Embryonic facial prominence (tissue), 1 donor: Measurements from ENCODE around the gene BRPF1.

Experiments
- DNase-seq: peaks from one replicate; pipeline ENCODE4 v3.0.0-alpha.2; 2016; ENCODE audit errors: extremely low spot score

BRPF1 gene

DNA sequence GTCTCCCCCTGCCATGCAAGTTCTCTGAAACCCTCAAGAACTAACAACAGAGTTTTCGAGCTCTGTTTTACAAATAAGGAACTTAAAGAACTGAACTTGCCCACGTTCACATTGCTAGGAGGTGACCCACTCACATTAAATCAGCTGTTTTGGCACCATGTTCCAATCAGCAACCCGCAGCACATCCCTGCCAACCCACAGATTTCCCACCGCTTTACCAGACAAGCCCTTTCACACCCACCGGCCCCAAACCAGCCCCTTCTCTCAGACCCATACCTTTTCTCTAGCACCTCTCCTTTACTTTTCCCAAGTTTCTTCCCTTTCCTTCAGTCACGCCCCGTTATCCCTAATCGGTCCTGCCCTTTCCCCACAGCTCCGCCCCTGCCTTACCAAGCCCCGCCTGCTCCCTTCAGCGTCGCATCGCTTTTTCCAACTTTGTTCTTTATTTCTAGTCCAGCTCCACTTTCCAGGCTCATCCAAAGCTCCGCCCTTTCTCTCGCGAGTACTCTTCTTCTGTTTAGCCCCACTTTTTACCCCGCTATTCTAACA is 804 bp upstream of the BRPF1 start:
- peak; percentile 1 for DNase-seq

DNA sequence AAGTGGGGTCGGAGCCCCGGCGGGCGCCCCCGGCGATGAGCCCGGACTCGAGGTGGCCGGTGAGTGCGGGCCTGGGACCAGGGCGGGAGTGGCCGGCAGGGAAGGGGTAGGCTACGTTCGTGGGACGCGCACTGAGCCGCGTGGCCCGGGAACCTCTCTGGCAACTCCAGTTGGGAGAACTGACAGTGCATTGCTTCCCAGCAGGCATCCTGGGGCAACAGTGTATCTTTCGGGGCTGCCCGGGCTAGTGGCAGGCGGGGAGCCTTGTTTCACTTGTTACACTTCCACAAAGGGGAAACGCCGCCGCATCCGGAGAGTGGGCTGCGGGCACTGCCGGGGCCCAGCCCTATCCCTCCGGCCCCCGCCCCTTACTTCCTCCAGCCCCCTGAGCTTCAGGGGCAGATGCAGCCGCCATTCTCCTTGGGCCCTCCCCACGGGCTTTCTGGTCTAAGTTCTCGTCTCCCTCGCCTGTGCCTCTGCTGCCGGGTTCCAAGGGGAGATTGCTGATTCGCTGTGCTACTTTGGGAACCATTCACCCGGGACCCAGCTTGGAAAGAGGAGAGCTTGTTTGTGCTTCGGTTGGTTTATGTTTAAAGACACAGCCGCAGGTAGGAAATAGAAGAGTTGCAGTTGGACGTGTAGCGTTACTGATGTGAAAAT is 675 bp downstream of the BRPF1 start:
- DNase-seq: peak; percentile 3

DNA sequence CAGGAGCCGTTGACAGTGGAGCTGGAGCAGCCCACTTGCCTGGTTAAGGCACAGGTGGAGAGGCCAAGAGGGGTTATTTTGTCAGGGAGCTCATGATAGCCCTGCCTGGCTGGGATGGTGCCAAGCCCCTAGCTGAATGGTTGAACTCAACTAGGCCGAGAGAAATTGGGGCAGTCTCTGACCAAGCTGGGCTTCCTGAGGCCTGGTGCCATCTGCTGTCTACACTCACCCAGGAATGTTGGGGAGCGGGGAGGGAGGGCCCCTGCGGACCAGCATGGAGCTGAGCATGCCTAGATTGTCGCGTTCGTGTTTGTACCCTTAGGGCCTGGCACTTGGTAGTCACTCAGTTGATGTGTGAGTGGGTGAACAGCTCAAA is 1.2 kb downstream of the BRPF1 start:
- DNase-seq: peak; percentile 3

DNA sequence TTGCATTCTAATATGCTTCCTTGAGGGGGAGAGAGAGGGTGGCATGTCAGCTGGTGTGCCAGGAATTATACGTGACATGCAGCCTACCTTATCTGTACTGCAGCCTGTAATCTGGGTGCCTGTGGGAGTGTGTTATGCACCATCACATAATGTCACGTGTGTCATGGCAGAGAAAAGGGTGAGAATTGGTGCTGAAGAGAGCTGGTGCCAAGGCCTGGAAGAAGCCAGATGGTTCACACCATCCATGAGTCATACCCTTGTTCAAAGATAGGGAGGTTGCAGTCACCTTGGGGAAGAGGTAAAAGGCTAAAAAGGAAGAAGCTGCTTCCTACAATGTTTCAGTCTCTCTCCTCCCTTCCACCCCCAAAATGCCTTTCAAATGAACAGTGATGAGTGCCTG is 5.3 kb downstream of the BRPF1 start:
- no peak for DNase-seq

DNA sequence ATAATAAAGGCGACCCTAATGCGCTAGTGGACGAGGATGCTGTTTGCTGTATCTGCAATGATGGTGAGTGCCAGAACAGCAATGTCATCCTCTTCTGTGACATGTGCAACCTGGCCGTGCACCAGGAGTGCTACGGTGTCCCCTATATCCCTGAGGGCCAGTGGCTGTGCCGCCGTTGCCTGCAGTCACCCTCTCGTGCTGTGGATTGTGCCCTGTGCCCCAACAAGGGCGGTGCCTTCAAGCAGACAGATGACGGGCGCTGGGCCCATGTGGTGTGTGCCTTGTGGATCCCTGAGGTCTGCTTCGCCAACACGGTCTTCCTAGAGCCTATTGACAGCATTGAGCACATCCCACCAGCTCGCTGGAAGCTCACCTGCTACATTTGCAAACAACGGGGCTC is 7.6 kb downstream of the BRPF1 start:
- no peak for DNase-seq

DNA sequence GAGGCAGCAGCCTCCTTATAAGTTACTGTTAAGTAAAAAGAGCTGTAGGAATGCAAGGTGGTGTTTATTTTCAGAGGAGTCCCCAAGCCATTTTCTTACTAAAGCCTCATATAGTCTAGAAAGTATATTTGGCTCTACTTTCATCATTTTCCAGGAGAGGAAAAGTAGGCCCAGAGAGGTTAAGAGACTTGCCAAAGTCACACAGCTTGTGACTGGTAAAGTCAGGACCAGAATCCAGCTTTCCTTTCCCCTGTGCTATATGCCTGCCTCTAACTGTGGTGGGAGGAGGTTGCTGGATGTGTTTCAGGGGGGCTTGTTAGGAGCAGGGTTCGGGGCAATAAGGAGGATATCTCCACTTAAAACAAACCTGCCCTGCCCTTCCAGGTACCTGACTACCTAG is 11.0 kb downstream of the BRPF1 start:
- no peak for DNase-seq

DNA sequence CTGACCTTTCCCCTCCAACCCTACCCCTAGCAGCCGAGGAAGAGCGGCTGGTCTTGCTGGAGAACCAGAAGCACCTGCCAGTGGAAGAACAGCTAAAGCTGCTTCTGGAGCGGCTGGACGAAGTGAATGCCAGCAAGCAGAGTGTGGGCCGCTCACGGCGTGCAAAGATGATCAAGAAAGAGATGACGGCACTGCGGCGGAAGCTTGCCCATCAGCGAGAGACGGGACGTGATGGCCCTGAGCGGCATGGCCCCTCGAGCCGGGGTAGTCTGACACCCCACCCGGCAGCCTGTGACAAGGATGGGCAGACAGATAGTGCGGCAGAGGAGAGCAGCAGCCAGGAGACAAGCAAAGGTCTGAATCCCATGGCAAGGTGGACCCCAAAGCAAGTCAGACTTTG is 12.0 kb downstream of the BRPF1 start:
- DNase-seq: no peak

DNA sequence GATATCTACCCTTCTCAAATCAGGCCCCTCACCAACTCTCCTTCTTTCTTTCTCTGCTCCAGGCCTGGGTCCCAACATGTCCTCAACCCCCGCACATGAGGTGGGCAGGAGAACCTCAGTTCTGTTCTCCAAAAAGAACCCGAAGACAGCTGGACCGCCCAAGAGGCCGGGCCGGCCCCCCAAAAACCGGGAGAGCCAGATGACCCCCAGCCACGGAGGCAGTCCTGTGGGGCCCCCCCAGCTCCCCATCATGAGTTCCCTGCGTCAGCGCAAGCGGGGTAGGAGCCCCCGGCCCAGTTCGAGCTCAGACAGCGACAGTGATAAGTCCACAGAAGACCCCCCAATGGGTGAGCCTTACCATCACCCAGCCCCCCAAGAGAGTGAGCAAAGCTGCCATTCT is 12.6 kb downstream of the BRPF1 start:
- DNase-seq: no peak

DNA sequence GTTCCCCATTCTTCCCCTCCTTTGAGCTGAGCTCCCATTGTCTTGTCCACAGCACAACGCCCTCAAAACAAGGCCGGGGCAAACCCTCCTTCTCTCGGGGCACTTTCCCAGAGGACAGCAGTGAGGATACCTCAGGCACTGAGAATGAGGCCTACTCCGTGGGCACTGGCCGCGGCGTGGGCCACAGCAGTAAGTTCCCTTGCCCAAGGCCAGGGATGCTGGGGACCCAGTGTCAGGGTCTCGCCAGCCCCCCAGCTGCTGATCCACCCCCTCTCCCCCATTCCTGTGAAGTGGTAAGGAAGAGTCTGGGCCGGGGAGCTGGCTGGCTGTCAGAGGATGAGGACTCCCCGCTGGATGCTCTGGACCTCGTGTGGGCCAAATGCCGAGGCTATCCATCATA is 14.0 kb downstream of the BRPF1 start:
- DNase-seq: no peak

DNA sequence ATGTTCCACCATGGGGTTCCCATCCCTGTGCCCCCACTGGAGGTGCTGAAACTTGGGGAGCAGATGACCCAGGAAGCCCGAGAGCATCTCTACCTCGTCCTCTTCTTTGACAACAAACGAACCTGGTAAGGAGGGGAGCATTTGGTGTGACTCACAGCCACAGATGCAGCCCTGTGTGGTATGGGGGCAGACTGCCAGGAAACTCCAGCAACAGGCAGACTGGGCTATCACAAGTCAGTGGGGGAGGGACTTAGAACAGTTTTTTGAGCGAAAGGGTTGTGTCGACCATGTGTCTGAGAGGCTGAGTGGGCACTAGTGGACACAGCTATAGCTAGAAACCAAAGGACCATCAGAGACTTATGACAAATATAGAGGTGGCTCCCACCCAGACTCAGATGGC is 14.8 kb downstream of the BRPF1 start:
- no peak for DNase-seq

DNA sequence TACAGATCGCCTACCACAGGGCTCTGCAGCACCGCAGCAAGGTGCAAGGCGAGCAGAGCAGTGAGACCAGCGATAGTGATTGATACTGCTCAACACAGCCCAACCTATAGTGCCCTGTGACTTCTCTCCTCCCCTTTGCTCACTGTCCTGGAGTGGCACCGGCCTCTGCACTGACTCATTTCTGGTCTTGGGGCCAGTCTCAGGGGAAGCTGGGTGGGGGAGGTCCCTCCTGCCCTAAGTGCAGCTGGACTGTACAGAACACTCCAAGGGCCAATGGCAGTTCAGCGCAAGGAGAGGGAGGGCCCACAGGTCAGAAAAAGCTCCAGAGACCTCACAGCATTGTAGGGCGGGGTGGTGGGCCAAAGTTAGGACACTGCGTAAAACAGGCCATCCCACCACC is 15.7 kb downstream of the BRPF1 start:
- DNase-seq: no peak

DNA sequence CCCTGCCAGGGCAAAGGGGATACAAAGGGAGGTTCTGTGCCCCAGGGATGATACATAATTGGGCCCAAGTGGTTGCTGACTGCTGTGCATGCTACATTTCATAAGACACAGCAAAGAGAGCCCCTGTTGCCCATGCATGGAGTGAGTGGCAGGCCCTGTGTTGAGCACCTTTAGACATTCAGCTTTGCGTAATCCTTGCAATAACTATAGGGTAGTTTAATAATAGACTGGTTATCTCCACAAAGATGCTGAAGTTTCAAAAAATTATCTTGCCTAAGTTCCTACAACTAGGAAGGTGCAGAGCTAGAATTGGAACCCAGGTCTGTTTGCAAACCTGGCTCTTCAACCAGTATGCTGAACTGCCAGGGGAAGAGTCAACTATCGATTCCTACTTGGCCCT is 16.5 kb downstream of the BRPF1 start:
- DNase-seq: no peak

DNA sequence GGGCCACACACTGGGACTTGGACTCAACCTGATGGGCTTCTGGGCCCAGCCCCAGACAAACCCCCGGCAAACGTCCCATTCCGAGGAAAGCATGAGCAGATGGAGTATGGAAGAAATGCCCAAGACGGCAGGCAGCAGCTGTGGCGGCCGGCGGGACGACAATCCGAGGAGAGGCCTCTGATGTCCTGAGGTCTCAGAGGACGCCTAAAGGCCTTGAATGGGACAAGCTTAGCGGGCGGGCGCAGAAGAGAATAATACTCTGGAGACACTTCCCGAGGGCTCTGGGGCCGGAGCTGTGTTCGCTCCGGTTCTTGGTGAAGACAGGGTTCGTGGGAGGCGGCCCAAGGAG is 17.7 kb downstream of the BRPF1 start:
- DNase-seq: no peak

DNA sequence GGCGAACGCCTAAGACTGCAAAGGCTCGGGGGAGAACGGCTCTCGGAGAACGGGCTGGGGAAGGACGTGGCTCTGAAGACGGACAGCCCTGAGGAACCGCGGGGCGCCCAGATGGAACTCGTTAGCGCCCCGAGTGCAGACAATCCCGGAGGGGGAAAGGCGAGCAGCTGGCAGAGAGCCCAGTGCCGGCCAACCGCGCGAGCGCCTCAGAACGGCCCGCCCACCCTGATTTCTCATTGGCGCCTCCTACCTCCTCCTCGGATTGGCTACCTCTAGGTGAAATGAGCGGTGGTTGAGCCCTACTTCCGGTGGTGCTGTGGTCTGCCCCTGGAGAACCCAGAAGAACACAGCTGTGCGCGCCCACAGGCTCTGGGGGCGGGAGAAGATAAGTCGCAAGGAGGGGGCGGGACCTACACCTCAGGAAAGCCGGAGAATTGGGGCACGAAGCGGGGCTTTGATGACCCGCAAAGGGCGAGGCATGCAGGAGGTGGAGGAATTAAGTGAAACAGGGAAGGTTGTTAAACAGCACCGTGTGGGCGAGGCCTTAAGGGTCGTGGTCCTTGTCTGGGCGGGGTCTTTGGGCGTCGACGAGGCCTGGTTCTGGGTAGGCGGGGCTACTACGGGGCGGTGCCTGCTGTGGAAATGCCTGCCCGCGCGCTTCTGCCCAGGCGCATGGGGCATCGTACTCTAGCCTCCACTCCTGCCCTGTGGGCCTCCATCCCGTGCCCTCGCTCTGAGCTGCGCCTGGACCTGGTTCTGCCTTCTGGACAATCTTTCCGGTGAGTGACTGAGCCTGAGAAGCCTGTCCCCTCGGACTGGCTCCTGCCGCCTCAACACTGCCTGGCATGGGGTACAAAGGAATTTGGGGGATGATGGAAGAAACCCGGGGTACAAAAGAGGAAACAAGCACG is 18.4 kb downstream of the BRPF1 start, which contains the start of gene OGG1:
TSS of gene OGG1 (plus strand) at position 308 of the 911 bp plus-strand sequence. CDS start at position 643, 335 bp downstream.
- peak; percentile 90 for DNase-seq

DNA sequence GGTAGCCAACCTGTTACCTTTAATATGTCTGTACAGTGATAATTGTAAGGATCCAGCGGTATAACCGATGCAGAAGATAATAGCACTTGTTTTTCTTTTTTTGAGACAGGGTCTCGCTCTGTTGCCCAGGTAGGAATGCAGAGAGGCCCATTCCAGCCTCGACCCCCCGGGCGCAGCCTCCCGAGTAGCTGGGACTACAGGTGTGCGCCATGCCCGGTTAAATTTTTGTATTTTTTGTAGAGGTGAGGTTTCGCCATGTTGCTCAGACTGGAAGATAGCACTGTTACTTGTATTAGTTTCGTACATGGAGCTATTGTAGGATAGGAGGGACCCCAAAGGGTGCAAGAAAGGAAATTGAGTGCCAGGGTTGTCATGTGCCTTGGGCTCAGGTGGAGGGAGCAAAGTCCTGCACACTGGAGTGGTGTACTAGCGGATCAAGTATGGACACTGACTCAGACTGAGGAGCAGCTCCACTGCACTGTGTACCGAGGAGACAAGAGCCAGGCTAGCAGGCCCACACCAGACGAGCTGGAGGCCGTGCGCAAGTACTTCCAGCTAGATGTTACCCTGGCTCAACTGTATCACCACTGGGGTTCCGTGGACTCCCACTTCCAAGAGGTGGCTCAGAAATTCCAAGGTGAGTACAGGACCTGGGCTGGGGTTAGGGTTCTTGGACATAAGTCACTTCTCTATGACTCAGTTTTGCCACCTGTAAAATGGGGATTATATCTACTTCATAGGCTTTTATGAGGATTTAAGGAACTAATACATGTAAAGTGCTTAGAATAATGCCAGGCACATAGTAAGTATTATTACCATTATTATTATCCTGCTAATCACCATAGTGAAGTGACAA is 19.2 kb downstream of the BRPF1 start:
- peak; percentile 5 for DNase-seq

DNA sequence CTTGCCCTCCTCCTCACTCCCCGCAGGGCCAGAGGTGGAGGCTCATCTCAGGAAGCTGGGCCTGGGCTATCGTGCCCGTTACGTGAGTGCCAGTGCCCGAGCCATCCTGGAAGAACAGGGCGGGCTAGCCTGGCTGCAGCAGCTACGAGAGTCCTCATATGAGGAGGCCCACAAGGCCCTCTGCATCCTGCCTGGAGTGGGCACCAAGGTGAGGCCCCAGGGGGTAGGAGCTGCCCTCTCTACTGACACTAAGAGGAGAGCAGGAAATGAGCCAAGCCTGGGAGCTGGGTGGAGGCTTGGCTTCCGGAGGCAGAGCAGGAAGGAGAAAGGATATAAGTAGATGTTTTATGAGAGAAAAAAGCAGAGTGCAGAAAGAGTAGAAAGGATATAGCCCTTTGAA is 23.1 kb downstream of the BRPF1 start:
- DNase-seq: peak; percentile 1

DNA sequence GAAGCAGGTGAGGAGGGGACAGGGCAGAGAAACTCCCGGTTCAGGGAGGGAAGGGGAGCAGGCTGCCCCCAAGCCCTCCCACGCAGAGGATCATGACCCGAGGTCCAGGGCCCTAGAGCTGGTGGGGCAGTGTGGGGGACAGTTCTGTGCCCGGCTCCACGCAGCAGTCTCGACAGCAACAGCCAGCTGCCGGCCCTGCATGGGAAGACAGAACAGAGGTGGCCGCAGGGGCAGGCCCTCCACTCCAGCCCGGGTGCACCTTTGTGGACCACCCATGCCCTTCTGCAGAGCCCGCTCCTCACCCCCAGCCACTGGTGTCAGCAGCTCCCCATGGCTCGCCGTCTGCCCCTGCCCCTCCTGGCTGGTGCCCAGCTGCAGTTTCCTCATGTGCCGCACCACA is 25.9 kb downstream of the BRPF1 start:
- DNase-seq: no peak

DNA sequence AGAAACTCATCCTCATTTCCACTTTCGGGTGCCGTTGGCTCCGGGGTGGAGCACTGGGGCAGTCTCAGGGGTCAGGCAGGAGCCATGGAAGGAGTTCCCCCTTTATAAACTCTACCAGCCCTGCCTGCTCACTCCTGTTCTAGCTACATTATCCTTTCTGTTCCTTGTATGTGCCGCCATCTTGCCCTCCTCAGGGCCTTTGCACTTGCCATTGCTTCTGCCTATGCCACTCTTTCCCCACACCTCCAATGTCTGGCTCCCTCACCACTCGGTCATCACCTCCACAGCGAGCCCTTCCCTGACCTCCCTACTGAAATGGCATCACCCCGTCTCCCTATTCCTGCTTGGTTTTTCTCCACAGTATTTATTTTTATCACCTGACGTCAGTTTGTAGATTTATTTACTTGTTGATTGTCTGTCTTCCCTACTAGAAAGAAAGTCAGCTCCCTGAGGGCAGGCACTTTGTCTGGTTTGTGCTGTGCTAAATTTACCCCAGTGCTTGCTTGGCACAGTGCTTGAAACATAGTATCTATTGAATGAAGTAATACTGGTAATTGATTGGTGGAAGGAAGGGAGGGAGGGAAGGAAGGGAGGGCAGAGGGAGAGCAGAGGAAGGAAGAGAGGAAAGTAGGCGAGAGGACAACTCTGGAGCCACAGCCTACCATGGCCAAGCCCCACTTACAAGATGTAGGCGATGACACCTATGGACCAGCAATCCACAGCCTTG is 29.4 kb downstream of the BRPF1 start:
- peak; percentile 2 for DNase-seq

DNA sequence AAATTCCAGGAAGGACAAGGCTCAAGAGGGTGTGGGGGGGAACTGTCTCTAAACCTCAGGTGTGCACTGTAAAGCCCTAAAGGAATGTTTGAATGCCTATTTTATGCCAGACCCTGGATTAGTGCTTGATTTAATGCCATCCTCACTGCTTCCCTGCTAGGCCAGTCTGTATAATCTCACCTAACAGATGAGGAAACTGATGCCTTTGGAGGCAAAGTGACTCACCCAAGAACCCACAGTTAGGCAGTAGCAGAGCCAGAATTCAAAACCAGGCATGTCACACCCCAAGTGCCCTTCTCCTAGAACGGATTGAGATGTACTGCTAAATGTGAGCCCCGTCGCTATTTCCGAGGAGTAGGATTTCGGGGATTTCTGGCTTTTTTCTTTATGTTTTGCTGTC is 30.4 kb downstream of the BRPF1 start:
- DNase-seq: peak; percentile 4

DNA sequence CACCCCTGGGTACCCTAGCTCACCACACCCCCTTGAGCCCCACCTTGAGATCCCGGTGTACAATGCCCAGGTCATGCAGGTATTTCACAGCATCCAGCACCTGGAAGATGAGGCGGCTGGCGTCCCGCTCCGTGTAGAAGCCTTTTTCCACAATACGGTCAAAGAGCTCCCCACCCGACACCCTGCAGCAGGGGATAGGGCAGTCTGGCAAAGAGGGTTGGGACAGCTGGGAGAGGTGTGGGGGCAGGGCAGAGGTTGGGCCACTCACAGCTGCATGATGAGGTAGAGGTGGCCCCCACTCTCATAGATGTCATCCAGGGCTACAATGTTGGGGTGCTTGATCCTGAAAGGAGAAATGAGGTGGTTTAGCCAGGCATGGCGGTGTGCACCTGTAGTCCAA is 31.3 kb downstream of the BRPF1 start:
- no peak for DNase-seq

DNA sequence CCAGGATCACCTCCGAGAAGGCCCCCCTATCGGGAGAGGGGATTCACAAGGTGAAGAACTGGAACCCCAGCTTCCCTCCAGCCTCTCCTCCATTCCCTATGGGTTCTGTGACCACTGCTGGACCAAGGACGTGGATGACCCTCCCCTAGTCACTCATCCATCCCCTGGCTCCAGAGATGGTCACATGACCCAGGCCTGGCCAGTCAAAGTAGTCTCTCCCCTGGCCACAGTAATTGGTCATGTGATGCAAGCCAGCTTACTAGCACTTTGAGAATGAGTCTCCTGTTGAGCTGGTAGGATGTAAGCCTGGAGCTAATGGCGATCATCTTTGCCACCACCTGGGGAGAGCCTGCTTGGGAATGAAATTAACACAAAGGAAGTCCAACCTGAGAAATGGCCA is 34.3 kb downstream of the BRPF1 start:
- DNase-seq: no peak
